Adrenal gland (tissue), 5 donors: ENCODE data around the gene STX2.

ENCODE experiments used
- CTCF ChIP-seq, 6 experiments: fragments of 450-650 bp in 4 of 6; fragments of 200-600 bp in 2 of 6; sonication (generic) in 1 of 6; IDR thresholded peaks; 1 replicate in 5 of 6; 2 replicates in 1 of 6; pipeline versions ENCODE4 v1.5.1 to v1.8.0; 2016 to 2021; ENCODE audit warnings: antibody characterized with exemption in 6 of 6, mild to moderate bottlenecking in 2 of 6, moderate library complexity in 1 of 6
- POLR2A ChIP-seq, 2 donors: fragments of 450-650 bp; IDR thresholded peaks; one replicate each; pipeline ENCODE4 v1.6.1; 2017; ENCODE audit warnings: antibody characterized with exemption in 2 of 2, mild to moderate bottlenecking in 2 of 2, moderate library complexity in 1 of 2
- donor health status: DM: no; HTN: no; CAD: no.

GRCh38 chr12:130787041-130787440, 52.0 kb downstream of the STX2 start:
- TF ChIP-seq CTCF (IDR thresholded peaks at IDR 0.05) (no peak), POLR2A (IDR thresholded peaks at IDR 0.05) (no peak)
